Activated CD4-positive, alpha-beta T cell treated with anti-CD3 and anti-CD28 coated beads for 48 hours (primary cell): Measurements from ENCODE around the gene PLEKHA6.

Source experiments
- DNase-seq: peaks from one replicate; pipeline ENCODE4 v3.0.0-alpha.2; 2020

The PLEKHA6 gene

GRCh38 chr1:204280099-204280961, 79.4 kb downstream of the PLEKHA6 start:
- DNase-seq, result no peak

GRCh38 chr1:204278958-204279357, 80.8 kb downstream of the PLEKHA6 start:
- DNase-seq, result no peak

- DNase-seq, result no peak
Observed at GRCh38 chr1:204278251-204278650, 81.5 kb downstream of the PLEKHA6 start.

GRCh38 chr1:204277563-204278219, 82.0 kb downstream of the PLEKHA6 start:
- no peak for DNase-seq

GRCh38 chr1:204275695-204276370, 83.9 kb downstream of the PLEKHA6 start:
- DNase-seq, result no peak

- no peak for DNase-seq
Observed at GRCh38 chr1:204274446-204274845, 85.3 kb downstream of the PLEKHA6 start.

- no peak for DNase-seq
Observed at GRCh38 chr1:204272505-204272904, 87.2 kb downstream of the PLEKHA6 start.

- no peak for DNase-seq
Observed at GRCh38 chr1:204271970-204272369, 87.8 kb downstream of the PLEKHA6 start.

GRCh38 chr1:204268101-204268500, 91.6 kb downstream of the PLEKHA6 start:
- no peak for DNase-seq

- no peak for DNase-seq
Observed at GRCh38 chr1:204267191-204267601, 92.5 kb downstream of the PLEKHA6 start.

- no peak for DNase-seq
Observed at GRCh38 chr1:204266504-204267034, 93.2 kb downstream of the PLEKHA6 start.

- DNase-seq, result no peak
Observed at GRCh38 chr1:204265665-204266064, 94.1 kb downstream of the PLEKHA6 start.

- no peak for DNase-seq
Observed at GRCh38 chr1:204264805-204265204, 94.9 kb downstream of the PLEKHA6 start.

- no peak for DNase-seq
Observed at GRCh38 chr1:204263254-204263910, 96.3 kb downstream of the PLEKHA6 start.

- no peak for DNase-seq
Observed at GRCh38 chr1:204262506-204263253, 97.0 kb downstream of the PLEKHA6 start.

GRCh38 chr1:204261746-204262505, 97.8 kb downstream of the PLEKHA6 start:
- DNase-seq, result no peak

- DNase-seq, result no peak
Observed at GRCh38 chr1:204261266-204261665, 98.5 kb downstream of the PLEKHA6 start.

- DNase-seq, result no peak
Observed at GRCh38 chr1:204260601-204261197, 99.0 kb downstream of the PLEKHA6 start.

- no peak for DNase-seq
Observed at GRCh38 chr1:204259782-204260181, 99.9 kb downstream of the PLEKHA6 start.

GRCh38 chr1:204259196-204259595, 100.5 kb downstream of the PLEKHA6 start:
- no peak for DNase-seq
